Breast epithelium (tissue), 4 donors: Measurements from ENCODE around the gene NUCKS1. TPM values are rescaled to one million over a fixed set of nuclear protein-coding genes. Genes with fewer than 3 reads are reported as not detected.
A peak's percentile ranks its signal among the peaks of the same experiment; 100 is the strongest.

Experiments used
- DNase-seq, 2 donors: peaks; one replicate each; pipeline ENCODE4 v3.0.0-alpha.2; 2019; ENCODE audit warnings: low spot score in 2 of 2
- H3K27ac ChIP-seq, 2 donors: fragments of 200-600 bp; sonication (generic) in 1 of 2; one replicate each; pipeline ENCODE4 v1.5.1; 2016 to 2019; ENCODE audit warnings: mild to moderate bottlenecking in 1 of 2
- H3K27me3 ChIP-seq, 2 donors: fragments of 200-600 bp; sonication (generic) in 1 of 2; one replicate each; pipeline versions ENCODE4 v1.5.1 to v1.6.0; 2017 to 2019; ENCODE audit warnings: control low read depth in 1 of 2, mild to moderate bottlenecking in 1 of 2
- H3K36me3 ChIP-seq: fragments of 200-600 bp; one replicate; pipeline ENCODE4 v1.5.1; 2019
- H3K4me1 ChIP-seq, 2 donors: fragments of 200-600 bp; sonication (generic); one replicate each; pipeline ENCODE4 v1.5.1; 2016 to 2019; ENCODE audit warnings: control low read depth in 1 of 2
- H3K4me3 ChIP-seq, 3 donors: fragments of 200-600 bp; sonication (generic); 1 replicate in 2 of 3; 2 replicates in 1 of 3; pipeline ENCODE4 v1.5.1; 2016 to 2019; ENCODE audit warnings: mild to moderate bottlenecking in 3 of 3, moderate library complexity in 2 of 3
- H3K9me3 ChIP-seq, 2 donors: fragments of 200-600 bp; sonication (generic) in 1 of 2; one replicate each; pipeline ENCODE4 v1.5.1; 2016 to 2019; ENCODE audit warnings: control low read depth in 1 of 2
- POLR2A ChIP-seq: fragments of 450-650 bp; IDR thresholded peaks from one replicate; pipeline ENCODE4 v1.6.1; 2016; ENCODE audit warnings: antibody characterized with exemption, mild to moderate bottlenecking, moderate library complexity
- POLR2AphosphoS5 ChIP-seq, 3 donors: sonication (generic); formaldehyde crosslinking; IDR thresholded peaks; one replicate each; pipeline ENCODE4 v1.6.1; 2017; ENCODE audit warnings: antibody characterized with exemption in 3 of 3
- intact Hi-C: fragments of 100-400 bp; cut with DNase I; formaldehyde crosslinking; loops from one replicate; pipeline ENCODE4 v1.15.1; 2023; ENCODE audit warnings: low total_unique reads
- total RNA-seq, 3 donors: library from RNA; depleted of rRNA; stranded (reverse); fragments of >200 nt; gene quantifications; one replicate each; pipeline ENCODE4 v1.1.0, GENCODE V29; 2016
- TF ChIP-seq, protein P1 (sequence below), 3 donors: fragments of 450-650 bp; IDR thresholded peaks; one replicate each; pipeline ENCODE4 v1.5.1; 2016 to 2017; ENCODE audit warnings: antibody characterized with exemption in 3 of 3, mild to moderate bottlenecking in 3 of 3, moderate library complexity in 3 of 3

NUCKS1 gene
- total RNA-seq, 3 donors from 2014 or later, result 80.6 to 188 (median 86.9) TPM

DNA sequence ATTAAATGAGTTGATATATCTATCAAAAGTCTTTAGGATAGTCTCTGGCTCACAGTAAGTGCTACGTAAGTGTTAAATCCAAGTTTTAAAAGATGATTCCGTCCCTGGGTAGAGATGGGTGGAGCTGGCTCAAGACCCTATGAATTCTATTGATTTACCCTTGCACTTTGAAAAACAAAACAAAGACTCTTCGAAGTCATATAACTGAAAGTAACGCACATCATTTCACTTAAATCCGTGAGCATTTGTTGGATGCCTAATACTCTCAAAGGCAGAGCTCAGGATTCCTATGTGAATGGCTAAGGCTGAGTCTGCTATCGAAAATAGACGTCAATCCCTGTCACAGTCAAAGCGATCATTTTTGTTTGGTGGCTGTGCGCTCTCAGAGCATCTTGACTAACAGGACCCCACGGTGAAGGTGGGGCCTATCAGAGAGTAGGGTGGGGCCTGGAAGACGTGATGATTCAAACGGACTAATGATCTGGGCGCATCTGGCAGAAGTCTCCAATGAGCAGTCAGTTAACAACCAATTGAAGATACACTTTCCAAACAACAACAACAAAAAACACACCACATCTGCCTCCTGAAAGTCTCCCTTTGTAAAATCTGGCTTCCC lies 1.2 kb upstream of the NUCKS1 start:
- no peaks in the 10 kb centered on the region for H3K27me3 ChIP-seq
- no peaks in the 10 kb centered on the region for H3K36me3 ChIP-seq
- H3K9me3 ChIP-seq, result no peaks in the 10 kb centered on the region
- no peak overlapping the region for H3K27ac ChIP-seq
- peaks cover 0 to 11% of the 10 kb centered on the region in 2 donors for H3K4me1 ChIP-seq
- TF ChIP-seq, protein P1, sequence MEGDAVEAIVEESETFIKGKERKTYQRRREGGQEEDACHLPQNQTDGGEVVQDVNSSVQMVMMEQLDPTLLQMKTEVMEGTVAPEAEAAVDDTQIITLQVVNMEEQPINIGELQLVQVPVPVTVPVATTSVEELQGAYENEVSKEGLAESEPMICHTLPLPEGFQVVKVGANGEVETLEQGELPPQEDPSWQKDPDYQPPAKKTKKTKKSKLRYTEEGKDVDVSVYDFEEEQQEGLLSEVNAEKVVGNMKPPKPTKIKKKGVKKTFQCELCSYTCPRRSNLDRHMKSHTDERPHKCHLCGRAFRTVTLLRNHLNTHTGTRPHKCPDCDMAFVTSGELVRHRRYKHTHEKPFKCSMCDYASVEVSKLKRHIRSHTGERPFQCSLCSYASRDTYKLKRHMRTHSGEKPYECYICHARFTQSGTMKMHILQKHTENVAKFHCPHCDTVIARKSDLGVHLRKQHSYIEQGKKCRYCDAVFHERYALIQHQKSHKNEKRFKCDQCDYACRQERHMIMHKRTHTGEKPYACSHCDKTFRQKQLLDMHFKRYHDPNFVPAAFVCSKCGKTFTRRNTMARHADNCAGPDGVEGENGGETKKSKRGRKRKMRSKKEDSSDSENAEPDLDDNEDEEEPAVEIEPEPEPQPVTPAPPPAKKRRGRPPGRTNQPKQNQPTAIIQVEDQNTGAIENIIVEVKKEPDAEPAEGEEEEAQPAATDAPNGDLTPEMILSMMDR (IDR thresholded peaks at IDR 0.05), result no peak
- no peak for TF ChIP-seq POLR2A
- peak overlapping the region in 2 of 3 donors; percentile 94 for H3K4me3 ChIP-seq
- intact Hi-C loops, result no loop called here
- no peak for DNase-seq

DNA sequence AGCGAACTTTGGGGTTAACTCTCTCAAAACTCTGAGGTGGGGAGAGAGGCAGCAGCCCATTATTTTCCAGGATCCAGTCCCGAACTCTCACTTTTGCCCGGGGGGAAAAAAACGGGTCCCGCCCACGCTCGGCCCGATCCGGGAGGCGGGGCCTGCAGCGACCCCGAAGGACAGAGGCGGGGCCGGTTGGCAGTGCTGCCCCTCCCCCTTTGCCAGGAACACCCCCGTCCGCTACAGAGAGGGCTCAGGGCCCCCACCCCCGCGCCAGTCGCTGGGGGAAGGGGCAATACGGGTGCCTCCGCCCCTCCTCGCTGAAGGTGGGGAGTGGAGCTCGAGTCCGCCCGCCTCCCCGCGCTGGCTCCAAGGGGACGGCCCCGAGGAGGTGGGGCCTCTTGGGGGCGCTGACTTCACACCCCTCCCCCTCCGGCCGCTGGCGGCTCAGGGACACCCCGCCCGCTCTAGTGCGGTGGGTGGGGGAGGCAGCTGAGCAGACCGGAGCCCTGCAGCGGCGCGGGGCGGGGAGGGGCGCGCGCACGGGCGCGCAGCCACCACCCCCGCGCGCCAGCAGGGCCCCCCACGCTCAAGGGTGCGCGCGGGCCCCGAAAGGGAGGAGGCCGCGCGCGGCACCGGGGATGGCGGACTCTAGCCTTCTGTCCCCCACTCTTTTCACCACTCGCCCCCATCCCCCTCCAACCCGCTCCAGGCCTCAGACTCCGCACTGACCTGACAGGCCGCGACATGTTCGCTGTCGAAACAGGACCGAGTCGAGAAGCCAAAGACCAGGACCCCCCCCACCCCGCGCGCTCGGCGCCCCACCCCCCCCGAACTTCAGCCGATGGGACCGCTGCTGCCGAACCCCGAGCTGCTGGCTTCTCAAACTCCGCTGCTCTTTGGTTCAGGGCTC lies 496 bp downstream of the NUCKS1 start:
- H3K27me3 ChIP-seq, result no peaks in the 10 kb centered on the region
- peak; percentile 93 to 94 for DNase-seq
- peaks cover 0 to 11% of the 10 kb centered on the region in 2 donors for H3K4me1 ChIP-seq
- intact Hi-C loops, result no loop called here
- peak overlapping the region; percentile 88 to 94 (median 94) for H3K4me3 ChIP-seq
- H3K9me3 ChIP-seq, result no peaks in the 10 kb centered on the region
- TF ChIP-seq POLR2A (peak; percentile 12), POLR2AphosphoS5 (IDR thresholded peaks at IDR 0.05) (peak in 2 of 3 donors; percentile 83 to 90)
- TF ChIP-seq, protein P1 (IDR thresholded peaks at IDR 0.05), result peak in 1 of 3 donors; percentile 5
- H3K27ac ChIP-seq, result peak overlapping the region; percentile 100
- no peaks in the 10 kb centered on the region for H3K36me3 ChIP-seq

DNA sequence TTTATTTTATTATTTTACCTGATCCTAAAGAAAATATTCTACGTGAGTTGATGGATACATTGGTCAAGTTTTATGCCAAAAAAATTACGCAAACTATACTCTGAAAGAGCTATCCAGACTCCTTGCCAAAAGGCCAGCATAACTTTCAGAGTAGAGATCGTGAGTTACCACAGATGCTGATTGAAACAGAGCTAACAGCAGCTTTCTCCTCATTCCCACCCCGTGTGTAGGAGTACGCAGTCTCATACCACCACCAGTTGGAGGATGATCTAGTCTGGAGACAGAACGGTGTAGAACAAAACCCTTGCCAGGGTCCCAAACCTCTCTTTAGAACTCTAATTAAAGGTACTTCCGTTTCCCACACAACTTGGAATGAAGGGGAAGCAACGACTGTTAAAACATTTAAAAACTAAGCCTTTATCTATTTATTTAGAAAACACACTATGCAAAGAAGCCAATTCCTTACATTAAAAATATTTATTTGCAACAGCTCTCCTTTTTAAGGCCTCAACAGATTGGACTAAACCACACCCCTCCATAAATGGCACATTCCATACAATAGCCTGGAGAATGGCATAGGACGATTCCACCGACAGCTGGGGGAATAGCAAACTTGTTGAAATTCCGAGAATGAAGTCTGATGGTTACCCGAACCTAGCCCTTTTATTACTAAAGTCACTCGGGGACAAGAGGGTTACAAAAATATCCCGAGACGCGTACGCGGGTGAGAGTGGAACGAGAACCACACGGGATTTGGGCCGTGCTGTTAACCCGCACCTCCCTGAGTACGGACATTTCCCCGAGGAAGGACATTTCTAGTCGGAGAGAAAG lies 1.4 kb downstream of the NUCKS1 start:
- intact Hi-C loops, result no loop called here
- Histone ChIP-seq H3K9me3 (no peaks in the 10 kb centered on the region), H3K4me1 (peaks cover 0 to 11% of the 10 kb centered on the region in 2 donors), H3K27me3 (no peaks in the 10 kb centered on the region), H3K36me3 (no peaks in the 10 kb centered on the region), H3K4me3 (peak overlapping the region; percentile 88 to 94 (median 94)), H3K27ac (peak overlapping the region; percentile 100)
- TF ChIP-seq, protein P1 (IDR thresholded peaks at IDR 0.05), result no peak
- peak in 1 of 3 donors; percentile 51 for TF ChIP-seq POLR2AphosphoS5 (IDR thresholded peaks at IDR 0.05)
- DNase-seq, result no peak

DNA sequence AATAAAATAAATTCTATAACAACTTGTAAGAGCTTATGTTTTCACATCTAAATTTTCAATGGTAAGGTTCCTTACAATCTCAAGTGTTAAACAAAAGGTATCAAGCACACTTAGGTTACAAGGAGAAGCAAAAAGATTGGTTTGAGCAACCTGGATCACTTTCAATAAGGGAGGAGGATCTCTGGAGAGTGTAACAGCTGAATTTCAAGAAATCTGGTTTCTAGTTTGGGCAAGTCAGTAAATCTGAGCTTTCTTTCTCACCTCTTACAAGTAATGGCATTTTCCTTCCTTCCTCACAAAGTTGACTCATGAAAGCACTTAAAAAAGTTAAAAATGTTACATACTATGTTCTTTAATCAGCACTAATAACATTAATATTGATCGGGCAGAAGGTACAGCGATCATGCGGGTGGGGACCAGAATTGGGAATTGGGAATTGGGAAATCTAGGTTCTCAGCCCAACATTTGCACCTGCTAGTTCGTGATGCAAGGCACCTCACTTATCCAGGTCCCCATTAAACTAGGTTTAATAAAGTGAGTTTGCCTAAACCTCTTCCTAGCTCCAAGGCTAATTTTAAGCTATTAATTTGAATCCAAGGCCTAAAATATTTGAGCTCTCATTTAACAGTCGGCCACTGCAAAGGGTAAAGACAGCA lies 3.1 kb downstream of the NUCKS1 start:
- H3K36me3 ChIP-seq, result no peaks in the 10 kb centered on the region
- TF ChIP-seq POLR2AphosphoS5 (IDR thresholded peaks at IDR 0.05) (no peak), POLR2A (no peak)
- TF ChIP-seq, protein P1 (IDR thresholded peaks at IDR 0.05), result no peak
- H3K27me3 ChIP-seq, result no peaks in the 10 kb centered on the region
- H3K4me1 ChIP-seq, result peaks cover 0 to 11% of the 10 kb centered on the region in 2 donors
- H3K9me3 ChIP-seq, result no peaks in the 10 kb centered on the region
- DNase-seq, result no peak
- H3K4me3 ChIP-seq, result peak overlapping the region in 1 of 3 donors; percentile 15
- H3K27ac ChIP-seq, result no peak overlapping the region
- intact Hi-C loops, result no loop called here
